WTC11 (cell line): ENCODE data around the gene PHACTR3. TPM values are rescaled to one million over a fixed set of nuclear protein-coding genes. Genes with fewer than 3 reads are reported as not detected.

Source experiments
- ATAC-seq: fragments of 200-7000 bp; cut with Tn5 transposase; 2 replicates; pipeline ENCODE4 v1.10.0; 2021; ENCODE audit warnings: mild to moderate bottlenecking, moderate library complexity
- CTCF ChIA-PET: fragments of 300-600 bp; sonication (Branson Sonifier 250); formaldehyde crosslinking; loops from one replicate; lab custom pipeline; 2021; ENCODE audit warnings: antibody characterized with exemption; lab: Charles Lee
- POLR2A ChIA-PET: fragments of 350-600 bp; sonication (Branson Sonifier 250); formaldehyde crosslinking; loops from one replicate; lab custom pipeline; 2021; ENCODE audit warnings: antibody characterized with exemption; lab: Charles Lee
- DNase-seq: peaks from one replicate; pipeline ENCODE4 v3.0.0; 2021; ENCODE audit warnings: low spot score
- H3K27ac Mint-ChIP-seq: 2 replicates; pipeline ENCODE4 v1.8.0; 2021; ENCODE audit warnings: mixed read lengths
- H3K27me3 Mint-ChIP-seq: 2 replicates; pipeline ENCODE4 v1.8.0; 2021; ENCODE audit warnings: low read depth, mild to moderate bottlenecking, moderate library complexity, mixed read lengths
- H3K36me3 Mint-ChIP-seq: 2 replicates; pipeline ENCODE4 v1.8.0; 2021; ENCODE audit warnings: mixed read lengths
- H3K4me1 Mint-ChIP-seq: 2 replicates; pipeline ENCODE4 v1.8.0; 2022; ENCODE audit warnings: mixed read lengths
- H3K4me3 Mint-ChIP-seq: 2 replicates; pipeline ENCODE4 v1.8.0; 2021; ENCODE audit warnings: mild to moderate bottlenecking, moderate library complexity, mixed read lengths
- H3K9me3 Mint-ChIP-seq: 2 replicates; pipeline ENCODE4 v1.8.0; 2021; ENCODE audit warnings: mixed read lengths
- ESRRA ChIP-seq: sonication (generic); formaldehyde crosslinking; IDR thresholded peaks from 2 replicates; pipeline ENCODE4 v1.8.1; 2022; ENCODE audit warnings: mild to moderate bottlenecking, missing genetic modification reagents, borderline replicate concordance
- FOXK1 ChIP-seq: sonication (generic); formaldehyde crosslinking; IDR thresholded peaks from 2 replicates; pipeline ENCODE4 v1.8.0; 2022; ENCODE audit warnings: mild to moderate bottlenecking, moderate library complexity, missing genetic modification reagents
- FOXP1 ChIP-seq: sonication (generic); formaldehyde crosslinking; IDR thresholded peaks from 2 replicates; pipeline ENCODE4 v1.8.0; 2022; ENCODE audit warnings: missing genetic modification reagents, mild to moderate bottlenecking, moderate library complexity, borderline replicate concordance
- GTF2I ChIP-seq: fragments of 250-450 bp; sonication (Bioruptor Pico); conservative IDR thresholded peaks from 2 replicates; pipeline ENCODE4 v1.4.0; 2021; ENCODE audit warnings: mild to moderate bottlenecking
- IRF2 ChIP-seq: sonication (generic); formaldehyde crosslinking; IDR thresholded peaks from 2 replicates; pipeline ENCODE4 v1.8.0; 2022; ENCODE audit warnings: low read depth, missing genetic modification reagents, borderline replicate concordance
- MYBL2 ChIP-seq: sonication (generic); formaldehyde crosslinking; IDR thresholded peaks from 2 replicates; pipeline ENCODE4 v1.8.1; 2023; ENCODE audit warnings: mild to moderate bottlenecking, moderate library complexity, missing genetic modification reagents
- NFE2L1 ChIP-seq: sonication (generic); formaldehyde crosslinking; IDR thresholded peaks from 2 replicates; pipeline ENCODE4 v1.8.1; 2023; ENCODE audit warnings: missing genetic modification reagents
- RORB ChIP-seq: fragments of 250-450 bp; sonication (Bioruptor Pico); IDR thresholded peaks from 2 replicates; pipeline ENCODE4 v1.9.0; 2021; ENCODE audit warnings: mild to moderate bottlenecking
- SP1 ChIP-seq: sonication (generic); formaldehyde crosslinking; conservative IDR thresholded peaks from 2 replicates; pipeline ENCODE4 v1.8.1; 2022; ENCODE audit warnings: missing genetic modification reagents
- TP53 ChIP-seq: sonication (generic); formaldehyde crosslinking; IDR thresholded peaks from 2 replicates; pipeline ENCODE4 v1.8.1; 2023; ENCODE audit warnings: mild to moderate bottlenecking, missing genetic modification reagents
- ZNF416 ChIP-seq: fragments of 250-450 bp; sonication (Bioruptor Pico); IDR thresholded peaks from 2 replicates; pipeline ENCODE4 v1.9.0; 2021; ENCODE audit warnings: mild to moderate bottlenecking, inconsistent platforms
- ZNF671 ChIP-seq: fragments of 250-450 bp; sonication (Bioruptor Pico); IDR thresholded peaks from 2 replicates; pipeline ENCODE4 v1.8.0; 2021; ENCODE audit warnings: mild to moderate bottlenecking
- total RNA-seq: library from RNA; stranded (reverse); gene quantifications from 3 replicates; pipeline ENCODE4 v1.2.3, GENCODE V29; 2021
- TF ChIP-seq, protein P1 (sequence below): sonication (generic); formaldehyde crosslinking; IDR thresholded peaks from 2 replicates; pipeline ENCODE4 v1.8.1; 2023; ENCODE audit warnings: mild to moderate bottlenecking, missing genetic modification reagents, moderate library complexity
- TF ChIP-seq, protein P2 (sequence below): sonication (generic); formaldehyde crosslinking; IDR thresholded peaks from 2 replicates; pipeline ENCODE4 v1.8.0; 2022; ENCODE audit warnings: mild to moderate bottlenecking, missing genetic modification reagents
- TF ChIP-seq, protein P3 (sequence below): sonication (generic); formaldehyde crosslinking; IDR thresholded peaks from 2 replicates; pipeline ENCODE4 v1.8.1; 2022; ENCODE audit warnings: mild to moderate bottlenecking, moderate library complexity, missing genetic modification reagents
- TF ChIP-seq, protein P4 (sequence below): sonication (generic); formaldehyde crosslinking; conservative IDR thresholded peaks from 2 replicates; pipeline ENCODE4 v1.8.1; 2023; ENCODE audit warnings: mild to moderate bottlenecking, low read depth, missing genetic modification reagents, moderate library complexity

The PHACTR3 gene
- total RNA-seq, 1 experiment from 2014 or later = 0.28 TPM

DNA sequence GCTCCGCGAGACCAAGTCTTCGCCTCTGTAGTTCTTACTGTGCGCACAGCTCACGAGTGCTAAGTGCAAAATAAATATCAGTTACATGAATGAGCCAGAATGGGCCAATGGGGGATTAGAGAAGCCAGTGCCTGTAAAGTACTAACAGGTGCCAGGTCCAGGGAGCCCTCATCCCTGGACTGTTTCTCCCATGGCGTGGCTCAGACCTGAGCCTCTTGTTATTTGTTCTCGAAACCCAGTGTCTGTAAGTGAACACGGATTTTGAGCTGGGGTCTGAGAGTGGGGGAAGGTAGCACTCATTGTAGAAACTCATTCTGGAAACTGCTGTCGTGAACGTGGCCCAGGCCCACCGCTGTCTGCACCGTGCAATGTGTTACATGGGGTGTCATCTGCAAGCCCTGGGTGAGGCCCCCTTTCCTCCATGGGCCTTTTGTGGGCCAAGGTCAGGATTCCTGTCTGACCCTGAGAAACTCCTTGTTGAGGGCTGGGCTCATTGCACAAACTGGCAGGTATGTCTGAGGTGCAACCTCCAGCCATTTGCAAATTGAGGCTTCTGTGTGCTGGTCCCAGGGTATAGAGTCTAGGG, 174.4 kb downstream of the PHACTR3 start:
- no peak for ATAC-seq
- CTCF ChIA-PET = interaction anchor here (2.0 kb wide), 1 partner anchor 71 kb away, joined by 5 read pairs; no protein-coding TSS in a partner anchor
- H3K9me3 Mint-ChIP-seq = no peaks in the 10 kb centered on the region
- TF ChIP-seq, protein P1, sequence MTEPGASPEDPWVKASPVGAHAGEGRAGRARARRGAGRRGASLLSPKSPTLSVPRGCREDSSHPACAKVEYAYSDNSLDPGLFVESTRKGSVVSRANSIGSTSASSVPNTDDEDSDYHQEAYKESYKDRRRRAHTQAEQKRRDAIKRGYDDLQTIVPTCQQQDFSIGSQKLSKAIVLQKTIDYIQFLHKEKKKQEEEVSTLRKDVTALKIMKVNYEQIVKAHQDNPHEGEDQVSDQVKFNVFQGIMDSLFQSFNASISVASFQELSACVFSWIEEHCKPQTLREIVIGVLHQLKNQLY = no peak
- TF ChIP-seq, protein P2, sequence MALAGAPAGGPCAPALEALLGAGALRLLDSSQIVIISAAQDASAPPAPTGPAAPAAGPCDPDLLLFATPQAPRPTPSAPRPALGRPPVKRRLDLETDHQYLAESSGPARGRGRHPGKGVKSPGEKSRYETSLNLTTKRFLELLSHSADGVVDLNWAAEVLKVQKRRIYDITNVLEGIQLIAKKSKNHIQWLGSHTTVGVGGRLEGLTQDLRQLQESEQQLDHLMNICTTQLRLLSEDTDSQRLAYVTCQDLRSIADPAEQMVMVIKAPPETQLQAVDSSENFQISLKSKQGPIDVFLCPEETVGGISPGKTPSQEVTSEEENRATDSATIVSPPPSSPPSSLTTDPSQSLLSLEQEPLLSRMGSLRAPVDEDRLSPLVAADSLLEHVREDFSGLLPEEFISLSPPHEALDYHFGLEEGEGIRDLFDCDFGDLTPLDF = no peak
- TF ChIP-seq FOXP1 (CRISPR knock-in tag) = no peak
- no peak for TF ChIP-seq GTF2I (CRISPR knock-in tag)
- TF ChIP-seq, protein P3, sequence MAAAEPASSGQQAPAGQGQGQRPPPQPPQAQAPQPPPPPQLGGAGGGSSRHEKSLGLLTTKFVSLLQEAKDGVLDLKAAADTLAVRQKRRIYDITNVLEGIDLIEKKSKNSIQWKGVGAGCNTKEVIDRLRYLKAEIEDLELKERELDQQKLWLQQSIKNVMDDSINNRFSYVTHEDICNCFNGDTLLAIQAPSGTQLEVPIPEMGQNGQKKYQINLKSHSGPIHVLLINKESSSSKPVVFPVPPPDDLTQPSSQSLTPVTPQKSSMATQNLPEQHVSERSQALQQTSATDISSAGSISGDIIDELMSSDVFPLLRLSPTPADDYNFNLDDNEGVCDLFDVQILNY (CRISPR knock-in tag) = no peak
- TF ChIP-seq, protein P4, sequence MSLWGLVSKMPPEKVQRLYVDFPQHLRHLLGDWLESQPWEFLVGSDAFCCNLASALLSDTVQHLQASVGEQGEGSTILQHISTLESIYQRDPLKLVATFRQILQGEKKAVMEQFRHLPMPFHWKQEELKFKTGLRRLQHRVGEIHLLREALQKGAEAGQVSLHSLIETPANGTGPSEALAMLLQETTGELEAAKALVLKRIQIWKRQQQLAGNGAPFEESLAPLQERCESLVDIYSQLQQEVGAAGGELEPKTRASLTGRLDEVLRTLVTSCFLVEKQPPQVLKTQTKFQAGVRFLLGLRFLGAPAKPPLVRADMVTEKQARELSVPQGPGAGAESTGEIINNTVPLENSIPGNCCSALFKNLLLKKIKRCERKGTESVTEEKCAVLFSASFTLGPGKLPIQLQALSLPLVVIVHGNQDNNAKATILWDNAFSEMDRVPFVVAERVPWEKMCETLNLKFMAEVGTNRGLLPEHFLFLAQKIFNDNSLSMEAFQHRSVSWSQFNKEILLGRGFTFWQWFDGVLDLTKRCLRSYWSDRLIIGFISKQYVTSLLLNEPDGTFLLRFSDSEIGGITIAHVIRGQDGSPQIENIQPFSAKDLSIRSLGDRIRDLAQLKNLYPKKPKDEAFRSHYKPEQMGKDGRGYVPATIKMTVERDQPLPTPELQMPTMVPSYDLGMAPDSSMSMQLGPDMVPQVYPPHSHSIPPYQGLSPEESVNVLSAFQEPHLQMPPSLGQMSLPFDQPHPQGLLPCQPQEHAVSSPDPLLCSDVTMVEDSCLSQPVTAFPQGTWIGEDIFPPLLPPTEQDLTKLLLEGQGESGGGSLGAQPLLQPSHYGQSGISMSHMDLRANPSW (CRISPR knock-in tag) = no peak
- no peak for TF ChIP-seq ZNF416 (CRISPR knock-in tag)
- TF ChIP-seq ZNF671 (CRISPR knock-in tag) = no peak
- no peak for TF ChIP-seq ESRRA (CRISPR knock-in tag)
- no peak for TF ChIP-seq MYBL2 (CRISPR knock-in tag)
- TF ChIP-seq FOXK1 = no peak
- DNase-seq = no peak
- H3K4me3 Mint-ChIP-seq = no peak overlapping the region
- peaks cover 21% of the 10 kb centered on the region for H3K27me3 Mint-ChIP-seq
- no peak overlapping the region for H3K27ac Mint-ChIP-seq
- POLR2A ChIA-PET = no interaction called here
- no peaks in the 10 kb centered on the region for H3K36me3 Mint-ChIP-seq
- no peaks in the 10 kb centered on the region for H3K4me1 Mint-ChIP-seq

DNA sequence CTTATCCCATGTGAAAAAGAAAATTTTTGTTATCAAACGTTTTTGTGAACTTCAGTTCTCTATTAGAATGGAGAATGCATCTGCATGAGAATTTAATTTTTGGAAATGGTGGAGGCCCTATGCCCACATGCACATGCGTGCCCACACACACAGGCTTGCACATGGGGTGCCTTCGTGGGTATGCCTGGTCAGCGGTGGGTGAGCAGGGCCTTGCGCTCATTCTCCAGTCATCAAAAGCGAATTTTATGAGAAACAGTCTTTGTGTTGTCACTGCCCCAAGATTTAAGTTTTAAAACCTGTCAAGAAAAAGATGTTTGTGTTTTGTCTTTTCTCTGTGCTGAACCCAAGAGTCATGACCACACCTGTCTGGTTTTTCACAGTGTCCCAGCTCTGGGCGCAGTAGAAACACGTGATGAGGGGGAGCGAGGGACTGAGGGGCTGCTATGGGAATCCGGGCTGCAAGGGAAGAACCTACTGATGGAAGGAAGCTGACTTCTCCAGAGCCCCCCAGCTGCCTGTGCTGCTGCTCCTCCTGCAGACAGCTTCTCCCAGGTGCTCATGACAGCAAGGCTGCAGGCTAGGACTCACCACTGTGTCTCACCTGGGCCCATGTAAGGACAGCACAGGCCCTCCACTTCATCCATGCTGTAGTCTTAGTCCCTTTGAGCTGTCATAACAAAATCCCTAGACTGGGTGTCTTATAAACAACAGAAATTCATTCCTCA, 175.5 kb downstream of the PHACTR3 start:
- H3K9me3 Mint-ChIP-seq = no peaks in the 10 kb centered on the region
- H3K27ac Mint-ChIP-seq = no peak overlapping the region
- peaks cover 21% of the 10 kb centered on the region for H3K27me3 Mint-ChIP-seq
- POLR2A ChIA-PET = no interaction called here
- TF ChIP-seq IRF2 (CRISPR knock-in tag) (no peak), NFE2L1 (CRISPR knock-in tag) (no peak), RORB (CRISPR knock-in tag) (no peak), SP1 (CRISPR knock-in tag) (no peak)
- CTCF ChIA-PET = interaction anchor here (1.3 kb wide), 1 partner anchor 71 kb away, joined by 5 read pairs; no protein-coding TSS in a partner anchor
- ATAC-seq = no peak
- H3K4me1 Mint-ChIP-seq = no peaks in the 10 kb centered on the region
- no peak for DNase-seq
- H3K4me3 Mint-ChIP-seq = no peak overlapping the region
- H3K36me3 Mint-ChIP-seq = no peaks in the 10 kb centered on the region

DNA sequence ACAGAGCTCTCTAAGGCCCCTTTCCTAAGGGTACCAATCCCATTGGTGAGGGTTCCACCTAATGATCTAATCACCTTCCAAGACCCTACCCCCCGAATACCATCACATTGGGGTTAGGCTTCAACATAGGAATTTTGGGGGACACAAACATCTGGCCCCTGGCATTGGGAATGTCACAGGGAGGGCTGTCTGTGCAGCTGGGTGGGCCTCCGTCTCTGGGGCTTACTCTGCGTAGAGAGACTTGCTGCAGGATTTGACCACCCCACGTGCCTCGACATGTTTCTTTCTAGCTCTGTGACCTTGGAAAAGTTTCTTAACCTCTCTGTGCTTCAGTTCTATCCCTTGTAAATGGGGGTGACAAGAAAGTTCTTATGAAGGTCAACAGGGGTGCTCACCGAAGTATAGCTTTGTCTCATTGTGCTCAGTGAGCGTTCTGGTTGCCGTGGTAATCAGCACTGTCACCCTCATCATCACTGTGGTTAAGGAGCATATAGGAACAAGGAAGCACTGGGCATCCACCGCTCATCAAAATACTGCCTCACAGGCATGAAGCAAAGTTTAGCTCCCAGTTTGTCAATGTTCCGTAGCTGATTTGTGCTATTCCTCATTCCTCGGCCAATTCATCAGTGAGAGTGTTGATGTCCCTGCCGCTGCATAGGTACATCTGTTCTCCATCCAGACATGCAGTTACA, 176.3 kb downstream of the PHACTR3 start:
- CTCF ChIA-PET = interaction anchor here (1.3 kb wide), 1 partner anchor 70 kb away, joined by 5 read pairs; no protein-coding TSS in a partner anchor
- no peak overlapping the region for H3K27ac Mint-ChIP-seq

More for the DNA sequence above, 176.3 kb downstream of the PHACTR3 start:
- DNase-seq (no peak), ATAC-seq (no peak)
- no peak overlapping the region for H3K4me3 Mint-ChIP-seq
- H3K27me3 Mint-ChIP-seq = peaks cover 19% of the 10 kb centered on the region
- no peaks in the 10 kb centered on the region for H3K9me3 Mint-ChIP-seq
- H3K36me3 Mint-ChIP-seq = no peaks in the 10 kb centered on the region
- H3K4me1 Mint-ChIP-seq = no peaks in the 10 kb centered on the region
- POLR2A ChIA-PET = no interaction called here
- TF ChIP-seq TP53 (CRISPR knock-in tag) = no peak
